Stimulated activated CD4-positive, alpha-beta T cell treated with anti-CD3 and anti-CD28 coated beads, Interleukin-1b, Interleukin-23, amount 100 ng/mL, for 24 hours (primary cell): ENCODE data around the gene PDE6H.

Source experiments
- DNase-seq, 4 experiments: peaks; one replicate each; pipeline ENCODE4 v3.0.0-alpha.2; 2020; ENCODE audit warnings: low read depth in 4 of 4, low spot score in 1 of 4

The PDE6H gene

DNA sequence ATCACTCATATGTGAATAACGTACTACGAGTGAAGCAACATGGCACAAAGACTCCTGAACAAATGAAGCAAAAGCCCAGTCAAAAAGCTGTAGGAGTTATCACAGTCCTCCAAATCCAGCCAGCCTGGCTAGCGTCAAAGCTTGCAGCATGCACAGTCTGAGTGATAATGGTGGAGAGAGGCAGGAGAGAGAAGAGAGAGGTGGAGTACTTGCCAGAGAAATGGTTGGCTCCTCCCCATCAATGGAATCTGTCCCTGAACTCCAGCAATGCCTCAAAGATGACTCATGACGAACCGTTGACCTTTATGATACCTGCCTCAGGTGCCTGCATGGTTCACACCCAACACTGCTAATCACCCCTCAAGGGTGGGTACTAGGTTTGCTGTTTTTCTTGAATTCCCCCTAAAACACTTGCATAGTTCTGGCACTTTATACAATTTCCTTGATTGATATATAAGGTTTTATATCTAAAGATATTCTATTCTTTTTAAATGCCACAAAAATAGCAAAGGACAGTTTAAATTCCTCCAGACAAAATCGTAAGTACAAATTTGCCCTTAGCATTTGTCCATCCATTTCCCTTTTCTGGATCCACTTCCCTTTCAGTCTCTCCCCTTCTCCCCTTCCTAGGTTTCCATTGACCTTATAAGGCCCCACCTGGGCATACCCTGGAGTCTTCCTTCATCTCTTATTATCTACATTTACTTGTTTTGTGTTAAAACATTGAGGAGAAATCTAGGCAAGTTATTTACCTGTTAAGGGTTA, 21.7 kb upstream of the PDE6H start:
- no peak for DNase-seq

DNA sequence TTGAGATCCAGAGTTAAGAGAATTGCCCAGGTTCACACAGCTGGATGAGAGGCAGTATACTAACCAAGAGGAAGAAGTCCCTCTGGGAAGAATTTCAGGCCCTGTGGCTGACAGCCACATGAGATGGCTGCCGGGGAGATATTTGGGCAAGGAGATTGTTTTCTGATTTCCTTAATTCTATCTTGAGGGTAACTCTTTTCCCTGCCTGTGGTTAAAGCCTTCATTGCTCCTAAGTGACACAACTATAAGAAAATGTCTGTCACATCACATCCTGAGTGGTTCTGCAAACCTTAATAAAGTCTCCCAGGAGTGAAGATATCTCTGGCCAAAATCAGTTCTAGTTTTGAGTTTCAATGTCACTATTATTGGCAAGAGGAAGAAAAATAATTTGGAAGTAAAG, 21.0 kb upstream of the PDE6H start:
- no peak for DNase-seq

DNA sequence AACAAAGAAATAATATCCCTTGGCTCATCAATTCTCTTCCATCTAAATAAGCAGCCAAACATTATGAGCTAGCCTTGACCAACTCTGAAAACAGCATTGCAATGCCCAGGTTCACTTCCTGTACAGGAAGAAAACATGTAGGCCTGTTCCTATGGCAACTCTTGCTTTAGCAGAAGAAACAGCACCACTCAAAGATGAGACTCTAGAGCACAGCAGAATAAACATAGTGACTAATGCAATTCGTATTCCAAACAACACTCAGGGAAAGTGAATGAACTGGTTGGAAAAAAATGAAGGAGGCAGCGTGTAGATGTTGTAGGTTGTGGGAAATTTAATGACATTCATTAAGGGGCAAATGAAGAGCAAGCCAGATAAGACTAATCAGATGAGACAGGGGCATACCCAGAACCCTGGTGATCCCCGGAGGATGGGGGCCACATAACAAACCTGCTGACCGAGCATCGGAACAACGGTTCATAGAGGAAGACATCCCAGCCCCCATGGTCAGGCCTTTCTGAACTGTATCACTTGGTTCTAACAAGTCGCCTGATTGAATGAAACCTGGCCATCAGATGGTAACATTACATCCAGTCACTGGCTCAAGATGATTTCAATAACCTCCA, 20.4 kb upstream of the PDE6H start:
- no peak for DNase-seq

DNA sequence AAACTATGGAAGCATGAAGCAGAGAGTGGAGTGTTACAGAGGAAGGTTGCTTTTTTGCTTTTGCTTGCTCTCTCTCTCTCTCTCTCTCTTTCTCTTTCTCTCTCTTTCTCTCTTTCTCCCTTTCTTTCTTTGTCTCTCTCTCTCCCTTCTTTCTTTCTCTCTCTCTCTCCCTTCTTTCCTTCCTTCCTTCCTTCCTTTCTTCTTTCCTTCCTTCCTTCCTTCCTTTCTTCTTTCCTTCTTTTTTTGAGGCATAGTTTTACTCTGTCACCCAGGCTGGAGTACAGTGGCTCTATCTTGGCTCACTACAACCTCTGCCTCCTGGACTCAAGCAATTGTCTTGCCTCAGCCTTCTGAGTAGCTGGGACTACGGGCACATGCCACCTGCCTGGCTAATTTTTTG, 19.1 kb upstream of the PDE6H start:
- no peak for DNase-seq

DNA sequence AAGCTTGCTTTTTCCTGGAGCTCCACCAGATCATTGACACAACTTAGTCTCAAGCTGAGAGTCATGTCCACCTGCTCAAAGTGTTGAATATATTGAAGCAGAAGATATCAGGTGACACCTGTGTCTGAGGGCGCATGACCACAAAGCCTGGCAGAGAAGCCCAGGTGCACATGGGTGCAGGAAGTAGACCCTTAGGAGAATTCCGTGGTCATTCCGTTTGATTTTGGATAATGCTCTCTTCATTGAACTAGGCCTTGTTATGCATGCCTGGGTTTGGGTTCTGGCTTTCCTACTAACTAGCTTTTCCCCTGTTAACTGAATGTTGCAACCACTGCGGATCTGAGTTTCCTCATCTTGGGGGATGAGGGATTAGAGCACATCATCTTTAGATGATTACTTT, 18.6 kb upstream of the PDE6H start:
- DNase-seq: no peak

DNA sequence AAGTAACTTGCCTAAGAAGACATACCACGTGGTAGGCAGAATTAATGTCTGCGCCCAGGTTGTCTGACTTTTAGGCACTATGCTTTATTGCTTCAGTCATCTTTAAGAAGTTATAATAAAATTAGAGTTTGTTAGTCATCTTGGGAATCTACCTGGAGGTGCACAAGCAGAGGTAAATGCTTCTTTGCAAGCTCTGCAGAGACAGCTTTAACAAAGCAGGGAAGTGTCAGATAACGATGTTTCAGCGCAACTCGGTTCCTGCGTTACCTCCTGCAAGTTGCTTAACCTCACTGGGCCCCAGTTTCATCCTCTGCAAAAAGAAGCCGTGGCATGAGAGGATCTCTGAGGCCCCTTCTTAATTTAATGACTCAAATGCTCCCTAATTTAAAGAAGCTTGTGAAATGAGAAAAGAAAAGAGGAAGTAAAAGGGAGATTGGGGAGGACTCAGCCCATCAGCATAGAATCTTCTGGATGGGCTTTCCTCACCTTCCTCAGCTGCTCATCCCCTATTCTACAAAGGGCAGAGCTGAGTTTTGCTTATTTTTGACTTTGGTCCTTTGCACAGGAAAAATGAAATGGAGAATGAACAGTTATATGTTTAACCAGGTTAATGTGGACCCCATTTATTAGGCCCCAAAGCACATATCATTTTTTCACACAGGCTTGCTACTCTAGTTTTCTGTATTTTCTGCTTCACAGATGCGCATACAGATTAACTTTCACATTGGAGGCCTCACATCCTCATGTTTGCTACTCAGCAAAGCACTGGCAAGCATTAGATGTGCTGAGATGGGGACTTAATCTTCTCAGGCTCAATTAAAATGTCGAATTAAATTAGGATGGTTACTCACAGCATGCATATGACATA, 16.6 kb upstream of the PDE6H start:
- DNase-seq: no peak

DNA sequence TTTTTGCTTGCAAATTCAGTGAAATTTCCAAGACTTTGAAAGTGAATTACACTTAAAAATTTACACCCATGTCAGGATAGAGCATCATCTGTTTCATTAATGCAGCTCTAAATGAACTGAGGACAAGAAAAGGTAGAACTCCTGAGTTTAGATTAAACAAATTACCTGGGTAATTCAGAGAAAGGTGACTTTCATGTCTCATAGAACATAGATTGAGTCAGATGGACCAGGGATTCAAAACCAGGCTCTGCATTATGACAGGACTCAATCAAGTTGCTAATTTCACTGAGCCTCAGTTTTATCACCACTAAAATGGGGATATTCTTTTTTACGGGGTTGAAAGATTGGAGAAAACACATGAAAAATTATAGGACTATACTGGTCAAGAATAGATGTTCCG, 15.9 kb upstream of the PDE6H start:
- no peak for DNase-seq

DNA sequence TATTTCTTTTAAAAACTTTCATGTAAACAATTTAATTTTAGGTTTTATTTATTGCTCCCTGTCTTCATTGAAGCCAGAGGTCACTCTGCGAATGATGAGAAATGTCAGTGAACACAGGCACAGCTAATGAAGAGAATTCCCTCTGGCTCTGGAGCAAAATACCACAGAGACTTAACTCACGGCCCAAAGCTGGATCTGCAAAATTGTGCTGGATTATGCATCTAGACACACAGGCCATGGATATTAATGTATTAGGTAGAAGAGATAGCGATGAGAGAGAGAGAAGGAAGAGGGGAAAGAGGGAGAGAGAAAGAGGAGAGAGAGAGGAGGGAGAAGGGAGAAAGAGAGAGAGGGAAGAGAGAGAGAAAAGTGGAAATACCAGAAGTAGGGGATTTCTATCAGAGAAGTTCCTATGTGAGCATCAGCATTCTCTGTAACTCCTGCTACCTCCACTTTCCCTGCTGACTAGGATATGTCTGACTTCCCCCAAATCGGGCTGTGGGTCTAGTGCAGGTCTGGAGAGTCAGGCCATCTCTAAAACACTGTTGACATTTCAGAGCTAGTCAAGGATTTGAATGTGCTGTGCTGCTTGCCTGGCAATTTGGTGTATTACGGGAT, 15.2 kb upstream of the PDE6H start:
- DNase-seq: no peak

DNA sequence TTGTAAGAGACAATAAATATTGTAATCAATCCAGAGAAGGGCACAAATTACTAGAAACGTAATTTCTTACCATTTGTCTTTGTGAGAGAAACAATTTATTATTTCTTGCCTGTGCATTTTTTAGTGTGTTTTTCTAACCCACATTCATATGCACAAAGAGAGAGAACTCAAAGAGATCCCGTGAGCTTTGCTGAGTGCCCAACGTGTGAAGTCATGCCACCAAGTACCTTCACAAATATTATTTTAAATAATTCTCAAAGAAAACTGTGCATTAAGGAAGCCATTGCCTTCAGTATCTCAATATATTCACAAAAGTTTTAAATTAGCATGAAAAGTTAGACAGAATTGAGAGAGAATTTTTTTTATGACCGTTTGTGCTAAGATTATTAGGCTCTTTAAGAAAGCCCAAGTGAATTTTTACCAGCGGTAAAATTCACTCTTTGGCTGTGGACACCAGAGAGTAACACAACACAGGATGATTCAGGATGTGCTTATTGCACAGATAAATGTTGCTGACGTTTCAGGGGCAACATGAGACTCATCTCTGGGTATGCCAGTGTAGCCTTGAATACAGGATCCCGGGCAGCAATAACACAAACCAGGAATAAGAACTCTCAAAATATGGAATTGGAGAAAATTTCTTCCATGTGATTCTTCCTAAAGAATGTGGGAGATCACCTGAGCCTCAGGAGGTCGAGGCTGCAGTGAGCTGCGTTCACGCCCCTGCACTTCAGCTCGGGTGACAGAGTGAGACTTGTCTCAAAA, 14.3 kb upstream of the PDE6H start:
- no peak for DNase-seq

DNA sequence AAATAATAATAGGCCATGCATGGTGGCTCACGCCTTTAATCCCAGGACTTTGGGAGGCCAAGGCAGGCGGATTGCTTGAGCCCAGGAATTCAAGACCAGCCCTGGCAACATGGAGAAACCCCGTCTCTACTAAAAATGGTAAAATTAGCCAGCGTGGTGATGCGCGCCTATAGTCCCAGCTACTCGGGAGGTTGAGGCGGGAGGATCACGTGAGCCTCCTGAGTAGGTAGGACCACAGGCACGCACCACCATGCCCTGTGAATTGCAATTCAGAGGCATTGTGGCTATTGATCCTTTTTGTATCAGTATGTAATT, 13.8 kb upstream of the PDE6H start:
- DNase-seq: no peak

DNA sequence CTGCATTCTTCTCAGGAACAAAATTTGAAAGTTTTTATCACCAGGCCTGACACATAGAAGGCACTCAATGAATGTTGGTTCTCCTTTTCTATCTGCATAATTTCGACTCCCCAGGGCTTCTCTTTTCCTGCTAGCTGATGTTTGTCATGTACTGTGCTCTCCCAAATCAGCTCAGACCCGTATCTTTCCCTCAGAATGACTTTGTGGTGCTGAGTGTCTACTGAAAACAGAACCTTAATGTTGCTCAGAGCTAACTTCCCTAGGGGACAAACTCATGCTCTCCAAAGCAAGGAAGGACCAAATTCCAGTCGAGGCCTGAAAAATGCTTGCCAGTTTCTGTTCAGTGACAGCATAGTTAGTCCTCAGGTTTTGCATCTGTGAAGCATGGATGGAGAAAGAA, 13.4 kb upstream of the PDE6H start:
- no peak for DNase-seq

DNA sequence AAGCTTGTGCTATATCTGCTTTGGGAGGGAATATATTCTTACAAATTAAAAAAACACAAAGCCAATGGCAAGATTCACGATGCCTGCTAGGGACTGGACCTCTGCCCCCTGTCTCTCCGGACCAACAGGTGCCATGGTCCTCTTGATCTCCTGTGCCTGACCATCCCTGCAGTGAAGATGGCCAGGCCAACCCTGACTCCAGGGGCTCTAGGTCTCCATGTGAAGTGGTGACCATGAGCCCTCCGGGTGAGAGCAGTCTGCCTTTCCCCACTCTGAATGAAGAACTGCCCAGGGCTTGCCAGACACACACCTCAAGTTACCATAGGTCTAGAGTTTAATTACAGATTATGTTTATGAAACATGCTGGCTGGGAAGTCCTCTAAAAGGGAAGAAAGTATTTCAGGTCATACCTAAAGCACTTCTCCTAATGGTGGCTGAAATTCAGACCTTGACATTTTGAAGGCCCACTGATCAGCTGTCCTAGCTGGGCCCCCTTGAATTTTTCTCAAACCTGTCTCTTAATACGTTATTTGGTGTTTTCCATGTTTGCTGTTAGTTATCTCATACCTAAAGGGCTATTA, 12.8 kb upstream of the PDE6H start:
- DNase-seq: no peak

DNA sequence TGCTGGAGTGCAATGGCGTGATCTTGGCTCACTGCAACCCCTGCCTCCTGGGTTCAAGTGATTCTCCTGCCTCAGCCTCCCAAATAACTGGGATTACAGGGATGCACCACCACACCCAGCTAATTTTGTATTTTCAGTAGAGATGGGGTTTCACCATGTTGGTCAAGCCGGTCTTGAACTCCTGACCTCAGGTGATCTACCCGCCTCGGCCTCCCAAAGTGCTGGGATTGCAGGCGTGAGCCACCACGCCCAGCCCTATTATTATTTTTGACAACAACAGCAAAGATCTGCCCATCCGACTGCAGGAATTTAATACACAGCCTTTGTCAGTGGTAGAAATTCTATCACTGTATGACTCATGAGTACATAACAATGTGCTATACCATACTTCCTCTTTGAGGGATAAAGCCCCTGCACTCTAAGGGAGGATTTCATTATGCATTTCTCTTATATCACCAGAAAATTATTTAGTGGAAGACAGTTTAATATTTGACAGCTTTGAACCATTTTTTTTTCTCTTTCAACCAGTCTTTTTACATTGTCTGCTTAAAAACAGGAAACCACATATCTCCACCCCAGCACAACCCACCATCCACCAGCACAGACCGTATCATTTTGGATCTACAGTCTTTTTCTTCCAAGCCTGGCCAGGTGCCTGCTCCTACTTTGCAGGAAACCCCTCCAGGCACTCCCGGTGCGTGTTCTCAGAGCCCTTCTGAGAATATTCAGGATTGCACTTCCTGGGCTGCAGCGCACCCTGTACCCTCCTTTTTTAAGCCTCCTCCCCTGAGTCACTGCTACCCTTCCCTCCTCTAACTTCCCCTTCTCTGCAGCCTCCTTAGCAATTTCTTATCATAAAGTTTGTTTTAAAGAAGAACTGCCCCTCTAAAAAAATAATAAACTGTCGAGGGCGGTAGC, 12.0 kb upstream of the PDE6H start:
- DNase-seq: no peak

DNA sequence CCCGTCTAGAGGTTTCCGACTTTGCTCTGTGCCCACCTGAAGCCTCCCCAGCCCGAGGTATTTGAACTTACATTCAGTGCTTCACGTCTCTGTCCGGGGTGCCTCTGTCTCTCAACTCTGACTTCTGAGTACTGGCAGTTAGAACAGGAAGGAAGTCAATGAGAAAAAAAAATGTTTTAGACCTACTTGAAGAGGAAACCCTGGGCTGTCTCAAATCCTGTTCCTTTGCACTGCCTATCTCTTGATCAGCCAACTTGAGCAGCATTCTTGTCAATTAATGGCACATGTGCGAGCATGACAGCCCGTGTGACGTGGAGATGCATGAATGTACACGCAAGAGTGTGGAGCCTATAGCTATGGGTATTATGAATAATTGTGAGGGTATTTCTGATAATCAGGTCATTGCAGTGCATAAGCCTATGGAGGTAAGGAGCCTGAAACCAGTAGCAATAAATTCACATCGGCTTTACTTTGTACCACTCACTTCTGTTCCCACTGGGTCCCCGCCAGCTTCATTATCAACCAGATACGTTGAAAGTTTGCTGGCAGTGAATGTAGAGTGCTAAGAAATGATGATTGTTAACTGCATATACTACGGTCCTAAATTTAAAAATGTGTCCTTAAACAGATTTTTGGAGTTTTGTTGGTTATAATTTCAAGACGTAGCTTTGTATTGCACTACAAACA, 11.2 kb upstream of the PDE6H start, which contains the start of gene ARHGDIB:
TSS of gene ARHGDIB (minus strand) at position 136 of the 687 bp plus-strand sequence. CDS start 10,889 bp downstream, outside the sequence.
- DNase-seq: peak in 1 of 4 experiments; percentile 54

DNA sequence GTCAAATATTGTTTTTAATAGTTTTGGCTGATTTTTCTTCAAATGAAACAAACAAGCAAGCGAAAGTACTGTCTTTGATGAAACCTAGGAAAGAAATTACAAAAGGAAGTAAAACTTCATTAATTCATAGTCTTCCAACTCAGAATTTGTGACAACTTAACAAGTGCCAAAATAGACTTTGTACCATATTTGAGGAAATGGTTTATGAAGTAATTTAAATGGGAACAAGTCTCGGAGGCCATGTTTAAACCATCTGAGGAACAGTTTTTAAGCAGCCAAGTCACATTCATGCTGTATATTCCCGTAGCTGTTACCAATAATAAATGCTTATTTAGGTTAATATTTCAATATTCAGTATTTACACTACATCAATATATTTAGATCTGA, 10.7 kb upstream of the PDE6H start:
- no peak for DNase-seq

DNA sequence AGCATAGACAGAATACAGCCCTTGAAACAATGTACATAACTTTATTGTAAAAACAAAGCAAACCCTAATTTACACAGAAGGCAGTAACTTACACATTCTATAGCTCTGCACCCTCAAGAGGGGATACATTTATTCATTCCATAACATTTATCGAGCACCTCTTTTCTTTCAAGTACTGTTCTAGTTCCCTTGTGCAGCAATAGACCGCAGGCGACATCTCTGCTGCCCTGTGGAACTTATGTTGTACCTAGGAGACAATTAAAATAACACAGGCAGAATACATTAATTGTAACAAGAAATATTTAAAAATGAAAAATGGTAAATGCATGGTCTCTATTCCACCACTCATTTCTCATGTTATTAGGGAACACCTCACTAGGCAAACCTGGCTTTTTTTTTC, 10.0 kb upstream of the PDE6H start:
- DNase-seq: no peak

DNA sequence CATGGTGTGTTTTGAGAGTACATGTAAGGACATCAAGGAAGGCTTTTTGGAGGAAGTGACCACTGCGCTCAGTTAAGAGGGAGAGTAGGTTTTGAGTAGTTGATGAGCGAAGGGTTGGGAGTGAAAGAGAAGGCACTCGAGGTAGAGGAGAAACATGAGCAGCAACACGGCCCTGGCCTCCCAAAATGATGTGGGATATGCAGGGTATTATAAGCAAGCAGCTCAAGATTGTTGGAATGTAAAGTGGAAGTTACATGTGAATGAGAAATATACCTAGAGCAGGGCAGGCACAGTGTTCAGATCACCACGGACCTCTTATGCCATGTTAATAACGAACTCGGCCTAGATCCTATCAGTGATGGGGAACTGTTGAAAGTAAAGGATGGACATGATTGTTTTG, 9.3 kb upstream of the PDE6H start:
- no peak for DNase-seq

DNA sequence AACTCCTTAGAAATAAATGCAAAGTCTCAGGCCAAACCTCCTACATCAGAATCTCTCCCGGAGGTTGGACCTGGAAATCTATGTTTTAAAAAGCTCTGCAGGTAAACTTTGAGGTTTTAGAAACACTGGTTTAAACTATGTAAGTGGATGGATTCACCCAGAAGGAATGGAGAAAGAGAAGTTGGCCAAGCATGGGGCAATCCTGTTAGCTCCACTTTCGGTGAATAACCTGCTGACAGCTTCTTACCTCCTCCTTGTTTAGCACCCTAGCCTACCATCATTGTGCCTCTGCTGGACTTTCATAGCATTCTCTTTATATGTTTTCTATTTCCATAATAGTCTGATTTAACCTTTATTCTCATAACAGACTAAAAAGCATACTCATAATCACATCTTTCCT, 8.4 kb upstream of the PDE6H start:
- no peak for DNase-seq

DNA sequence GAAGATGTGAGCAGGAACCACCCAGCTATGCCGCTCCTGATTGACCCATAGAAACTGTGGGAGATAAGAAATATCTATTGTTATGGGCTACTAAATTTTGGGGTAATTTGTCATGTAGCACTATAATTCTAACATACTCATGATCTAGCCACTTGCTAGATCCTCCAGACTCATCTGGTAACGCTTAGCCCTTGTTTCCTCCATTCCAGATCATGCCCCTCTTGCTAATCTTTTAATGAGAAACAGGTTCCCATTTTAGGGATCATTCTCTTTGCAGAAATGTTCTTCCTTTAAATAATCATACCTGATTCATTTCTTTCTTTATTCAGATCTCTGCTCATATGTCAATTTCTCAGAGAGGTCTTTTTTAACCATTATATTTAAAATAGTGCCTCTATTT, 7.6 kb upstream of the PDE6H start:
- no peak for DNase-seq
